Activated effector memory CD4-positive, alpha-beta T cell treated with anti-CD3 and anti-CD28 coated beads, Interleukin-2, amount 50 U/mL, for 16 hours (primary cell): ENCODE measurements around the gene PHLDB2.

ENCODE experiments used
- DNase-seq: peaks from one replicate; pipeline ENCODE4 v3.0.0-alpha.2; 2020

Gene PHLDB2

GRCh38 chr3:111885578-111885977 lies 26.5 kb downstream of the PHLDB2 start:
- no peak for DNase-seq

DNA sequence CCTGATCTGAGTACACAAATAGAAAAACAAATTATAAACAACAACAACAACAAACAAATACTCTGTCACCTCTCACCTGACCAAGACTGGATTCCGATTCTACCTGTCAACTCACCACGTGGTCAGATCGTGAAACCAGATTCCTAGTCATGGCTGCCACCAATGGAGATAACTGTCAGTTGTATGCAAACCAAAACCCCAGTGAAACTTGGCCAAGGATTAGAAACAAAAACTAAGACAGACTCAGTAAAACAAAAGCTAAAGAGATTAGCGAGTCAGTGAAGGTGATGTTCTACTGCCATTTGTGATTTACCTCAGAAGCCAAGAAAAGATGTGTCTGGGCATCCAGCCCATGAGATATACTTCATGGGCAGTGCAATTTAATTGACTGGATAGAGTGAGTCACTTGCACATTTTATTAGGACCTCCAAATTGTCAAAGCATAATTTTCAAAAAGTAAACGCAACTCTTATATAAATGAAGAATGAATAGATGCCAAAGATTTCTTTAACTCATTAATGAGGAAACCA lies 31.1 kb downstream of the PHLDB2 start:
- no peak for DNase-seq

GRCh38 chr3:111892070-111892469 lies 33.0 kb downstream of the PHLDB2 start:
- no peak for DNase-seq

- DNase-seq: no peak
Measured at GRCh38 chr3:111895071-111895470, 36.0 kb downstream of the PHLDB2 start.

DNA sequence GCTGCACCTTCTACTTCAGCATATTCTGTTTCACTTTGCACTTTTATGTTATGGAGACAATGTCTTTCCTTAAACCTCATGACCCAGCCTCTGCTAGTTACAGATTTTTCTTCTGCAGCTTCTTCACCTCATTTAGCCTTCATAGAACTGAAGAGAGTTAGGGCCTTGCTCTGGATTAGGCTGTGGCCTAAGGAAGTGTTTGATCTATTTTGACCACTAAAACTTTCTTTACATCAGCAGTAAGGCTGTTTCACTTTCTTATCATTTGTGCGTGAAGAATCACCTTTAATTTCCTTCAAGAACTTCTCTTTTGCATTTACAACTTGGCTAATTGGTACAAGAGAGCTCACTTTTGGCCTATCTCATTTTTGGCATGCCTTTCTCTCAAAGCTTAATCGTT lies 40.9 kb downstream of the PHLDB2 start:
- no peak for DNase-seq

GRCh38 chr3:111901637-111902036 lies 42.6 kb downstream of the PHLDB2 start:
- DNase-seq: no peak

DNA sequence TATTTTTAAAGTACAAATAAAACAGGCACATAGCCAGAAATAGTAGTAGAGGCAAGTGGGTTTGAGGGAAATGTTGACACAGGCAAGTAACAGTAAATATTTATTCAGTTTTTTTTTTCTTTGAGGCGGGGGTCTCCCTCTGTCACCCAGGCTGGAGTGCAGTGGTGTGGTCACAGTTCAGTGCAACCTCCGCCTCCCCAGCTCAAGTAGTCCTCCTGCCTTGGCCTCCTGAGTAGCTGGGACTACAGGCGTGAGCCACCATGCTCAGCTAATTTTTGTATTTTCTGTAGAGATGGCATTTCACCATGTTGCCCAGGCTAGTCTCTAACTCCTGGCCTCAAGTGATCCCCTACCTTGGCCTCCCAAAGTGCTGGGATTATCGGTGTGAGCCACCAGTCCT lies 43.5 kb downstream of the PHLDB2 start:
- DNase-seq: no peak

- no peak for DNase-seq
Measured at GRCh38 chr3:111903067-111903511, 44.0 kb downstream of the PHLDB2 start.

DNA sequence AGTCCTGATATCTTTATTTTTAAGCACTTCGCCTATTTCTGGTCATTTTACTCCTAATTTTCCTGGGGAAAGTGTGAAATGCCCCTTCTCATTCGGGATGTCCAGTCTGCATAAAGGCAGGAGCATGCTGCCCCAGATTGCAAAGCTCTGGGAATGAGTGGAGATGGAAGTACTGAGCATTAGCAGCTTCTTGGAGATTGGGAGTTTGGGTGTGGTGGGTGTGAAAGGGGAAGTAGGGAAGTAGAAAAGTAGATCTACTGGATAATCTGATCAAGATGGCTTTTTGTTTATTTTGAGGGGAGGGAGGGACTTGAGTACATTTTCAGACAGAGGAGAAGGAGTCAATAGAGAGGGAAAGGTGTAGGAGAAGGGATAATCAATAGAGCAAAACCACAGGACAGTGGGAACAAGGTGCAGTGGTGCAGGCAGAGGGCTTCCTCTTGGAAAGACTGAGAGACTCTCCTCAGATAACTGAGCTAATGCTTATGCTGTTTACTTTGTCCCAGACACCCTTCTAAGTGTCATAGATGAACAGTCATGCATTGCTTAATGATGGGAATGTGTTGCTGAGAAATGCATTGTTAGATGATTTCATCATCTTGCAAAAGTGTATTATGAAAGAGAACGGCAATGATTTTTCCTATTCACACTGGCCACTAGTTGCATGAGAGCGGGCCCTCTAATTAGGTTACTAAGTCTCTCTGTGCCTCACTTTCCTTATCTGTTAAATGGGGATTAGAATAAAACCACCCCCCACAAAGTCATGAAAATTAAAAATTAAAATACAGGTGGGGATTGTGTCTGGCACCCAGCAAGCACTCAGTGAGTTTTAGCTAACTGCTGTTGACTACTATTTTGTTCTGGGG lies 45.5 kb downstream of the PHLDB2 start:
- DNase-seq: no peak

- no peak for DNase-seq
Measured at GRCh38 chr3:111906656-111907055, 47.6 kb downstream of the PHLDB2 start.

DNA sequence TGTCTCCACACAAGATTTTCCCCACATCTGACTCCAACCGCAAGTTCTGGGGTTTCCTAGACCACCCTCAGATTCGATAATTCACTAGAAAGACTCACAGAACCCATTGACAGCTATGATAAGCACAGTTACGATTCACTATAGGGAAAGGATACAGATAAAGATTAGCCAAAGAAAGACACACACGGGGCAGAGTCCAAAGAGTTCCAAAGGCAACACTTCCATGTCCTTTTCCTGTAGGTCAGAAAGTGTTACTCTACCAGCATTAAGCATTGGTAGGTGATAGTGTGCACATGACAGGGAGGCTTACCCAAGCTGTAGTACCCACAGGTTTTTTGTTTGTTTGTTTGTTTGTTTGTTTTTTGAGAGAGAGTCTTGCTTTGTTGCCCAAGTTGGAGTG lies 48.1 kb downstream of the PHLDB2 start:
- DNase-seq: no peak

DNA sequence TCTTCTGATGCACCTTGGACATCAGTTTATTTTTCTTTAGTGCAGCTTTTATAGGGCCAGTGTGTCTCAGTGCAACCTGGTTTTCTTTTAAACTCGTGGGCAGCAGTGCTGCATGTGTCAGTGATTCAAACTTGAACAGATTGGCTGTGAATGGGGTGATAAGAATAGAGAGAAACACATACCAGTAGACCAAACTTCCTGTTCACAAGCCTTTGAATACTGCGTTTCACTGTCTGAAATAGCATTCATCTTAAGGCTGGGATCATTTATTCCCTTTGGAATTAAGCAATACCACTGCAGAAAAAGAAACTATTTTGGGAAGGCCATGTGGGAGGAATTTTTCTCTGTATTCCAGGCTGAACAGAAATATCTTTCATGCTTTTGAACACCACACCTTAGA lies 51.7 kb downstream of the PHLDB2 start:
- no peak for DNase-seq

- no peak for DNase-seq
Measured at GRCh38 chr3:111911446-111911845, 52.4 kb downstream of the PHLDB2 start.

GRCh38 chr3:111913163-111913763 lies 54.2 kb downstream of the PHLDB2 start:
- no peak for DNase-seq

DNA sequence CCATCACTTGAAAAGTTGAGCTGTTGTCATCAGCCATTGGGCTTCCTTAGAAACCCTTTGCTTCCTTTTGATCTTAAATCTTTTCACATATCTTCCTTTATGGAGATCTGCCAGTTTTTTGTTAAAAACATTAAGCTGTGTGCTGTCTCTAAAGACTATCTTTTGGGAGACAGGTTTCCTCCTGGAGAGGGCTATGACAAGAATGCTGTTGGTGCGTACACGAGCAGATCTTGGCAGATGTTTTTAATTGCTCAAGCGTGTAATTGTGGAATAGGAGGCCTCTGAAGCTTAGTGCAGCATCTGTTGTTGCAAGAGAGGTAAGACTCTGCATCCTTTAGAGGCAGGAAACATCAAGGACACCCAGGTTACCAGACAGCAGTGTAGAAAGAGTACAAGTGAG lies 56.8 kb downstream of the PHLDB2 start:
- DNase-seq: no peak

DNA sequence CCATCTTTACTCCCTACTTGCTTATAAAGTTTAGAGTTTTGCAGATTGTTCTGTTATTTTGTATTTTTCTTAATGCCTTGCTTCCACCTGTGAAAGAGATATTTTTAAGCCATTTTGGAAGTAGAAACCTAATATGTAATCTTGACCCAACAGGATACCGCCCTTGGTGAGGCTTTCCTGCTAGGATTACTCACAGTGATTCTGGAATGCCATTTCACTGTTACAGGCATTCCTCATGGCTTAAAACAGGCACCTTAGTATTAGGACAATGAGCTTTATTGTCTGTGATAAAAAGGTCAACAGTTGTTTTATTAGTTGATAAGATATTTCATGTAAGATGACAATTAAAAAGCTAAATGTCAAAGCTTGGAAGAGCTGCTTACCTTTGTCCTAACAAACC lies 58.2 kb downstream of the PHLDB2 start:
- DNase-seq: no peak

GRCh38 chr3:111919370-111920065 lies 60.5 kb downstream of the PHLDB2 start:
- DNase-seq: no peak

- DNase-seq: no peak
Measured at GRCh38 chr3:111921181-111921580, 62.1 kb downstream of the PHLDB2 start.

DNA sequence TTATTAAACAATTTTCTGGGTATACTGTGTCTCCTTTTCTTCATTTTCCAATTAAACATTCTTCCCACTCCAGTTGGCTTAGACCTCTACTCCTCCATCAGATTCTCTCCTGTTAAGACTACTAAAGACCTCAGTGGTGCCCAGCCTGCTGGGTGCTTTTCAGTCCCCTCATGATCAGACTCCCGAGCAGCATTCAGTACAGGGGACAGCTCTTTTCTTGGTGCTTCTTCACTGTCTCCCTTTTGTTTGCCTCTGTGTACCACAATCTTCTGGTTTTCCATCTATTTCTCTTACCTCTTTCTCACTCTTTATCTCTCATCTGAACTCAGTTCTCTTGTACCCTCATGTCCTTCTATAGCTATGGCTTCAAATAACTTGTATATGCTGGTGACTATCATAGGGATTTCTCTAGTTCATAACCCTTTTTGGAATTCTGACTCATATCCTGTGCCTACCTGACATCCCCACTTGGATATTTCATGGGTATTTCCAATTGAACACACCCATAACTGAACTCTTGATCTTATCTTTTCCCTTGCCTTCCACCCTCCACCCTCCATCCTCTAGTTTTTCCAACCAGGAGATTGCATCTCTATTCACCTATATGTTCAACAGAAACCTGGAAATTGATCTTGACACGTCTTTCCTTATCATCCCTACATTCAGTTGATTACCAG lies 64.2 kb downstream of the PHLDB2 start:
- no peak for DNase-seq

GRCh38 chr3:111923806-111924205 lies 64.7 kb downstream of the PHLDB2 start:
- no peak for DNase-seq

GRCh38 chr3:111924283-111924682 lies 65.2 kb downstream of the PHLDB2 start:
- DNase-seq: no peak

- no peak for DNase-seq
Measured at GRCh38 chr3:111926266-111926676, 67.2 kb downstream of the PHLDB2 start.

- no peak for DNase-seq
Measured at GRCh38 chr3:111928613-111929012, 69.5 kb downstream of the PHLDB2 start.
